IgD-negative memory B cell (primary cell): Measurements from ENCODE around the gene RNU1-3. TPM values are rescaled to one million over a fixed set of nuclear protein-coding genes. Genes with fewer than 3 reads are reported as not detected.
"Not testable (repeated sequence)": the region's sequence is repeated elsewhere in the genome, so short reads cannot be mapped to it uniquely, and the experiment has no call there.

Experiments
- H3K27ac Mint-ChIP-seq, 3 donors: one replicate each; pipeline ENCODE4 v1.8.0; 2020 to 2022; ENCODE audit warnings: mild to moderate bottlenecking in 3 of 3, mixed read lengths in 3 of 3, moderate library complexity in 1 of 3
- H3K27me3 Mint-ChIP-seq: one replicate; pipeline ENCODE4 v1.8.0; 2021; ENCODE audit warnings: mixed read lengths
- H3K36me3 Mint-ChIP-seq: one replicate; pipeline ENCODE4 v1.8.0; 2020; ENCODE audit warnings: mild to moderate bottlenecking, mixed read lengths
- H3K4me1 Mint-ChIP-seq, 3 donors: one replicate each; pipeline ENCODE4 v1.8.0; 2020 to 2022; ENCODE audit warnings: mixed read lengths in 3 of 3, mild to moderate bottlenecking in 1 of 3
- H3K4me3 Mint-ChIP-seq, 4 donors: one replicate each; pipeline ENCODE4 v1.8.0; 2020 to 2022; ENCODE audit warnings: mild to moderate bottlenecking in 4 of 4, mixed read lengths in 4 of 4, moderate library complexity in 3 of 4
- H3K9me3 Mint-ChIP-seq, 3 donors: one replicate each; pipeline ENCODE4 v1.8.0; 2020 to 2021; ENCODE audit warnings: mixed read lengths in 3 of 3, mild to moderate bottlenecking in 1 of 3
- polyA plus RNA-seq: library from polyadenylated mRNA; unstranded; fragments of 300-500 nt; fragmentation: Illumina TruSeq; gene quantifications from one replicate; pipeline ENCODE4 v1.2.3, GENCODE V29; 2021

The RNU1-3 gene
- polyA plus RNA-seq, 1 donor from 2014 or later: not detected

GRCh38 chr1:16648250-16648649 lies 18.5 kb downstream of the RNU1-3 start:
- H3K4me3 Mint-ChIP-seq, H3K36me3 Mint-ChIP-seq, H3K4me1 Mint-ChIP-seq: not testable (repeated sequence)

GRCh38 chr1:16647179-16648176 lies 19.3 kb downstream of the RNU1-3 start:
- H3K4me3 Mint-ChIP-seq: peak overlapping the region in 3 of 4 donors; percentile 28 to 84 (median 68)
- H3K27ac Mint-ChIP-seq, H3K4me1 Mint-ChIP-seq, H3K9me3 Mint-ChIP-seq, H3K27me3 Mint-ChIP-seq, H3K36me3 Mint-ChIP-seq: not testable (repeated sequence)

More at GRCh38 chr1:16648250-16648649, 18.5 kb downstream of the RNU1-3 start:
- not testable (repeated sequence) for H3K27me3 Mint-ChIP-seq, H3K27ac Mint-ChIP-seq, H3K9me3 Mint-ChIP-seq

- H3K4me1 Mint-ChIP-seq, H3K9me3 Mint-ChIP-seq, H3K36me3 Mint-ChIP-seq, H3K27ac Mint-ChIP-seq, H3K27me3 Mint-ChIP-seq: not testable (repeated sequence)
- peak overlapping the region in 2 of 4 donors; percentile 16 to 70 for H3K4me3 Mint-ChIP-seq
These were observed 20.0 kb downstream of the RNU1-3 start for GRCh38 chr1:16646716-16647115.

- H3K4me1 Mint-ChIP-seq, H3K36me3 Mint-ChIP-seq, H3K9me3 Mint-ChIP-seq, H3K27me3 Mint-ChIP-seq: not testable (repeated sequence)
- Mint-ChIP-seq H3K4me3 (peak overlapping the region in 2 of 4 donors; percentile 16 to 70), H3K27ac (peak overlapping the region in 1 of 3 donors; percentile 27)
These were observed 20.6 kb downstream of the RNU1-3 start for GRCh38 chr1:16646061-16646664.

- H3K4me1 Mint-ChIP-seq, H3K27me3 Mint-ChIP-seq, H3K27ac Mint-ChIP-seq, H3K4me3 Mint-ChIP-seq, H3K36me3 Mint-ChIP-seq, H3K9me3 Mint-ChIP-seq: not testable (repeated sequence)
These were observed 21.3 kb downstream of the RNU1-3 start for GRCh38 chr1:16645271-16646060.

- not testable (repeated sequence) for H3K9me3 Mint-ChIP-seq, H3K4me1 Mint-ChIP-seq, H3K36me3 Mint-ChIP-seq, H3K27me3 Mint-ChIP-seq, H3K4me3 Mint-ChIP-seq, H3K27ac Mint-ChIP-seq
These were observed 22.1 kb downstream of the RNU1-3 start for GRCh38 chr1:16644482-16645270.

GRCh38 chr1:16644193-16644481 lies 22.6 kb downstream of the RNU1-3 start:
- no peak overlapping the region for H3K4me3 Mint-ChIP-seq
- H3K27ac Mint-ChIP-seq: no peak overlapping the region
- no peaks in the 10 kb centered on the region for H3K9me3 Mint-ChIP-seq
- peaks cover 0 to 8% (median 1%) of the 10 kb centered on the region in 3 donors for H3K4me1 Mint-ChIP-seq
- H3K27me3 Mint-ChIP-seq: peaks cover 4% of the 10 kb centered on the region
- no peaks in the 10 kb centered on the region for H3K36me3 Mint-ChIP-seq

- H3K4me1 Mint-ChIP-seq, H3K27me3 Mint-ChIP-seq, H3K27ac Mint-ChIP-seq, H3K4me3 Mint-ChIP-seq, H3K9me3 Mint-ChIP-seq, H3K36me3 Mint-ChIP-seq: not testable (repeated sequence)
These were observed 23.1 kb downstream of the RNU1-3 start for GRCh38 chr1:16643476-16644192.

GRCh38 chr1:16643001-16643411 lies 23.7 kb downstream of the RNU1-3 start:
- not testable (repeated sequence) for H3K27me3 Mint-ChIP-seq, H3K27ac Mint-ChIP-seq, H3K4me3 Mint-ChIP-seq, H3K9me3 Mint-ChIP-seq, H3K36me3 Mint-ChIP-seq, H3K4me1 Mint-ChIP-seq

- H3K4me1 Mint-ChIP-seq, H3K27ac Mint-ChIP-seq, H3K9me3 Mint-ChIP-seq, H3K27me3 Mint-ChIP-seq, H3K36me3 Mint-ChIP-seq: not testable (repeated sequence)
- peak overlapping the region in 1 of 4 donors; percentile 22 for H3K4me3 Mint-ChIP-seq
These were observed 24.5 kb downstream of the RNU1-3 start for GRCh38 chr1:16642025-16642966.

- not testable (repeated sequence) for H3K9me3 Mint-ChIP-seq, H3K4me3 Mint-ChIP-seq, H3K4me1 Mint-ChIP-seq, H3K27ac Mint-ChIP-seq, H3K27me3 Mint-ChIP-seq, H3K36me3 Mint-ChIP-seq
These were observed 25.4 kb downstream of the RNU1-3 start for GRCh38 chr1:16641159-16641975.

- not testable (repeated sequence) for H3K36me3 Mint-ChIP-seq, H3K9me3 Mint-ChIP-seq, H3K27ac Mint-ChIP-seq, H3K27me3 Mint-ChIP-seq, H3K4me3 Mint-ChIP-seq, H3K4me1 Mint-ChIP-seq
These were observed 27.4 kb downstream of the RNU1-3 start for GRCh38 chr1:16639091-16640031.
